ENCODE data around the gene CACNA2D3. TPM values are rescaled to one million over a fixed set of nuclear protein-coding genes. Genes with fewer than 3 reads are reported as not detected.

The CACNA2D3 gene
- total and polyA plus RNA-seq, 2 donors from 2014 or later, result 5.7 to 11.2 TPM

DNA sequence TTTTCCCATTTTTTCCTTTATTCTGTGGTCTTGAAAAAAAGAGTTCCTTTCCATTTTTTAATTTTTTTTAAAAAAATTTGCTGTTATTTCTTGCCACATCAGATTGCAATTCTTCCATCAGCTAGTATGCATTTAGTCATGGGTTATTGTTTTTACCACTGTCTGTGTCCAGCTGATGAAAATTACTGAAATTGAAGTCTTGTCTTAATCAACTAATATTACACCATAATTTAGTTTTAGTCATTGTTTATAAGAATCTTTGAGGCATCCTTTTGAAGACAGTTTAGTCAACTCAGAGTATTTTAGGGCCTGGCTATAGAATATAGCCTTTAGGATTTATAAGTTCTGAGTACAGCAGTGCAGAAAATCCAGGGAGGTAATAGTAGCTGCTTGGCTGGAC is 633.4 kb downstream of the CACNA2D3 start:
- no peak overlapping the region for H3K4me3 ChIP-seq (ENCODE audit: low read length in 3 of 3)
- H3K4me1 ChIP-seq (ENCODE audit: control insufficient read depth in 2 of 3, insufficient read depth in 2 of 3, low read depth in 1 of 3, low read length in 3 of 3), result no peaks in the 10 kb centered on the region
- no peaks in the 10 kb centered on the region for H3K9me3 ChIP-seq (ENCODE audit: control insufficient read depth in 2 of 3, insufficient read depth in 1 of 3, low read length in 3 of 3)
- H3K9ac ChIP-seq (ENCODE audit: low read length in 3 of 3), result no peak overlapping the region
- no peak overlapping the region for H3K27ac ChIP-seq (ENCODE audit: low read depth in 2 of 2, low read length in 2 of 2)
- no peaks in the 10 kb centered on the region for H3K36me3 ChIP-seq (ENCODE audit: control insufficient read depth in 2 of 3, insufficient read depth in 3 of 3, low read length in 3 of 3)
- FAIRE-seq (no peak), DNase-seq (no peak)
- H3K27me3 ChIP-seq (ENCODE audit: control insufficient read depth, insufficient read depth, low read length), result no peaks in the 10 kb centered on the region
- TF ChIP-seq, protein P1, sequence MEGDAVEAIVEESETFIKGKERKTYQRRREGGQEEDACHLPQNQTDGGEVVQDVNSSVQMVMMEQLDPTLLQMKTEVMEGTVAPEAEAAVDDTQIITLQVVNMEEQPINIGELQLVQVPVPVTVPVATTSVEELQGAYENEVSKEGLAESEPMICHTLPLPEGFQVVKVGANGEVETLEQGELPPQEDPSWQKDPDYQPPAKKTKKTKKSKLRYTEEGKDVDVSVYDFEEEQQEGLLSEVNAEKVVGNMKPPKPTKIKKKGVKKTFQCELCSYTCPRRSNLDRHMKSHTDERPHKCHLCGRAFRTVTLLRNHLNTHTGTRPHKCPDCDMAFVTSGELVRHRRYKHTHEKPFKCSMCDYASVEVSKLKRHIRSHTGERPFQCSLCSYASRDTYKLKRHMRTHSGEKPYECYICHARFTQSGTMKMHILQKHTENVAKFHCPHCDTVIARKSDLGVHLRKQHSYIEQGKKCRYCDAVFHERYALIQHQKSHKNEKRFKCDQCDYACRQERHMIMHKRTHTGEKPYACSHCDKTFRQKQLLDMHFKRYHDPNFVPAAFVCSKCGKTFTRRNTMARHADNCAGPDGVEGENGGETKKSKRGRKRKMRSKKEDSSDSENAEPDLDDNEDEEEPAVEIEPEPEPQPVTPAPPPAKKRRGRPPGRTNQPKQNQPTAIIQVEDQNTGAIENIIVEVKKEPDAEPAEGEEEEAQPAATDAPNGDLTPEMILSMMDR (IDR thresholded peaks at IDR 0.05; ENCODE audit: borderline replicate concordance, extremely low read depth, insufficient read depth), result no peak
- intact Hi-C loops (cut with DNase I), result no loop called here

DNA sequence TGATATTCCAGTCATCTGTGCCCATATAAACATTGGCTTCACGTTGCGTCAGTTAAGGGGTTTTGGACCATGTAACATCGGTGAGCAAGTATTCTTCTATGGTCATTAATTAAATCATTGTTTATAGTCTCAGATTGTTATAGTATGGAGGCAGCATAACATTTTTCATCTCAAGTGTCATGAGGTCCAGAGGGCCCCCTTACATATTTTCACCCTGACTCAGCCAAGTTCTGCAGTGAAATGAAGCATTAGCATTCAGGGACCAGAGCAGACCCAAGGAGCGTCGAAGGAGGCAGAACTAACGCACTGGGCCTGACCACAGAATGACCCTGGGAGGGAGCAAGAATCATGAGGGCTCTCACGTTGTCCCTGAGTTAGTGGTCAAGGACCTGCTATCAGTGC is 634.0 kb downstream of the CACNA2D3 start:
- FAIRE-seq, result no peak
- H3K4me1 ChIP-seq (ENCODE audit: control insufficient read depth in 2 of 3, insufficient read depth in 2 of 3, low read depth in 1 of 3, low read length in 3 of 3), result no peaks in the 10 kb centered on the region
- H3K27ac ChIP-seq (ENCODE audit: low read depth in 2 of 2, low read length in 2 of 2), result no peak overlapping the region
- H3K27me3 ChIP-seq (ENCODE audit: control insufficient read depth, insufficient read depth, low read length), result no peaks in the 10 kb centered on the region
- H3K9ac ChIP-seq (ENCODE audit: low read length in 3 of 3), result no peak overlapping the region
- no peaks in the 10 kb centered on the region for H3K36me3 ChIP-seq (ENCODE audit: control insufficient read depth in 2 of 3, insufficient read depth in 3 of 3, low read length in 3 of 3)
- TF ChIP-seq, protein P1 (IDR thresholded peaks at IDR 0.05; ENCODE audit: borderline replicate concordance, extremely low read depth, insufficient read depth), result no peak
- intact Hi-C loops (cut with DNase I), result no loop called here
- H3K9me3 ChIP-seq (ENCODE audit: control insufficient read depth in 2 of 3, insufficient read depth in 1 of 3, low read length in 3 of 3), result no peaks in the 10 kb centered on the region
- peak in 1 of 5 donors; percentile 18 for DNase-seq
- no peak overlapping the region for H3K4me3 ChIP-seq (ENCODE audit: low read length in 3 of 3)

DNA sequence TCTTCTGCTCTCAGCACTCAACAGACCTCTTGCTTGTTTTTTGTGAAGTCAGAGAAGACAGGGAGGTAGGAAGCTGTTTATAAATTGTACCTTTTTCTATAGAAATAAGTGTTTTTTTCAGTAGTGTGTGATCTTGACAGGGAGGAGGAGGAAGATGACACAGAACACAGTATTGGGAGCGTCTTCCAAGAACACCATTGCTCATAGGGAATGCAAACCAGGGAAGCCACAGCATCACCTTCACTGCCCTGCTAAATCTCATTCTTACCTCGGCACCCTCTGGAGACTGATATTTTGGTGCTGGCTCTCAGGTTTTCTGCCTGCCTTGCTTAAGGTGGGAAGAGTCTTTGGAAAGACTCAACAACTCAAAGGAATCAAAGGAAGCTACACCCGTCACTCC is 636.1 kb downstream of the CACNA2D3 start:
- H3K36me3 ChIP-seq (ENCODE audit: control insufficient read depth in 2 of 3, insufficient read depth in 3 of 3, low read length in 3 of 3), result no peaks in the 10 kb centered on the region
- intact Hi-C loops (cut with DNase I), result no loop called here
- H3K9me3 ChIP-seq (ENCODE audit: control insufficient read depth in 2 of 3, insufficient read depth in 1 of 3, low read length in 3 of 3), result no peaks in the 10 kb centered on the region
- H3K27ac ChIP-seq (ENCODE audit: low read depth in 2 of 2, low read length in 2 of 2), result no peak overlapping the region
- FAIRE-seq (no peak), DNase-seq (no peak)
- H3K4me3 ChIP-seq (ENCODE audit: low read length in 3 of 3), result no peak overlapping the region
- H3K4me1 ChIP-seq (ENCODE audit: control insufficient read depth in 2 of 3, insufficient read depth in 2 of 3, low read depth in 1 of 3, low read length in 3 of 3), result no peaks in the 10 kb centered on the region
- H3K9ac ChIP-seq (ENCODE audit: low read length in 3 of 3), result no peak overlapping the region
- TF ChIP-seq, protein P1 (IDR thresholded peaks at IDR 0.05; ENCODE audit: borderline replicate concordance, extremely low read depth, insufficient read depth), result no peak
- no peaks in the 10 kb centered on the region for H3K27me3 ChIP-seq (ENCODE audit: control insufficient read depth, insufficient read depth, low read length)

DNA sequence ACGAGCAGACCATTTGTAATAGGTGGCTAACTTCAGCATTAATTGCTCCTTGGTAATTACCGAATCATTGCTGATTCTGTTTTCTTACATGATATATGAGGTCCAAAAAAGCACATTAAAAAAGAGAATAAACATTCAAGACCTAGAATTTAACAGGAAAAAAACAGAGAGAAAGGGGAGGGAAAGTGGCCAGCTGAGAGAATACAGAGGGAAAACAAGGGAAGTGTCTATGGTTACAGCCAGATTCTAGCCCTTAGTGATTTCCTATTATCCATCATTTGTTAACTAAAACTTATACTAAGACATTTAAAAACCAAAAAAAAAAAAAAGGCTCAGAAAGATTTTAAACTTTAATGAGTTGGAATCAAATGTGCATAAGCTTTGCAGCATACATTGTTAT is 636.8 kb downstream of the CACNA2D3 start:
- Histone ChIP-seq H3K36me3 (ENCODE audit: control insufficient read depth in 2 of 3, insufficient read depth in 3 of 3, low read length in 3 of 3) (no peaks in the 10 kb centered on the region), H3K9ac (ENCODE audit: low read length in 3 of 3) (no peak overlapping the region), H3K4me1 (ENCODE audit: control insufficient read depth in 2 of 3, insufficient read depth in 2 of 3, low read depth in 1 of 3, low read length in 3 of 3) (no peaks in the 10 kb centered on the region), H3K9me3 (ENCODE audit: control insufficient read depth in 2 of 3, insufficient read depth in 1 of 3, low read length in 3 of 3) (no peaks in the 10 kb centered on the region), H3K27ac (ENCODE audit: low read depth in 2 of 2, low read length in 2 of 2) (no peak overlapping the region), H3K27me3 (ENCODE audit: control insufficient read depth, insufficient read depth, low read length) (no peaks in the 10 kb centered on the region), H3K4me3 (ENCODE audit: low read length in 3 of 3) (no peak overlapping the region)
- DNase-seq (peak in 1 of 5 donors; percentile 27), FAIRE-seq (no peak)
- TF ChIP-seq, protein P1 (IDR thresholded peaks at IDR 0.05; ENCODE audit: borderline replicate concordance, extremely low read depth, insufficient read depth), result no peak
- intact Hi-C loops (cut with DNase I), result no loop called here

Measured in kidney (tissue), 14 donors.